ENCODE measurements around the gene BANP. TPM values are rescaled to one million over a fixed set of nuclear protein-coding genes. Genes with fewer than 3 reads are reported as not detected.
"Not testable (repeated sequence)": the region's sequence is repeated elsewhere in the genome, so short reads cannot be mapped to it uniquely, and the experiment has no call there.

BANP gene
- total and polyA plus RNA-seq, 2 experiments from 2014 or later = 26.7 to 27.9 TPM

- Histone ChIP-seq H3K9me3 (ENCODE audit: low read depth) (no peaks in the 10 kb centered on the region), H3K36me3 (no peaks in the 10 kb centered on the region), H3K27me3 (no peaks in the 10 kb centered on the region), H3K4me1 (ENCODE audit: low read depth) (no peaks in the 10 kb centered on the region), H3K4me3 (no peak overlapping the region), H3K27ac (no peak overlapping the region)
- DNase-seq (ENCODE audit: low read depth in 1 of 2, low spot score in 1 of 2) = no peak
- TF ChIP-seq CTCF (IDR thresholded peaks at IDR 0.05; ENCODE audit: low read depth, low read length) = no peak
These were observed 152.5 kb downstream of the BANP start for GRCh38 chr16:88103581-88104188.

GRCh38 chr16:88104363-88104762 is 153.1 kb downstream of the BANP start:
- H3K27me3 ChIP-seq; H3K9me3 ChIP-seq (ENCODE audit: low read depth); H3K4me1 ChIP-seq (ENCODE audit: low read depth); DNase-seq (ENCODE audit: low read depth in 1 of 2, low spot score in 1 of 2); H3K4me3 ChIP-seq; H3K36me3 ChIP-seq; H3K27ac ChIP-seq: not testable (repeated sequence)

GRCh38 chr16:88105574-88106140 is 154.4 kb downstream of the BANP start:
- DNase-seq (ENCODE audit: low read depth in 1 of 2, low spot score in 1 of 2) = not testable (repeated sequence)

GRCh38 chr16:88106566-88106965 is 155.3 kb downstream of the BANP start:
- not testable (repeated sequence) for H3K27me3 ChIP-seq; H3K4me3 ChIP-seq; H3K27ac ChIP-seq; H3K4me1 ChIP-seq (ENCODE audit: low read depth); H3K36me3 ChIP-seq; DNase-seq (ENCODE audit: low read depth in 1 of 2, low spot score in 1 of 2); H3K9me3 ChIP-seq (ENCODE audit: low read depth)

More at GRCh38 chr16:88105574-88106140, 154.4 kb downstream of the BANP start:
- not testable (repeated sequence) for H3K4me3 ChIP-seq; H3K27ac ChIP-seq; H3K4me1 ChIP-seq (ENCODE audit: low read depth); H3K9me3 ChIP-seq (ENCODE audit: low read depth); H3K36me3 ChIP-seq; H3K27me3 ChIP-seq

- H3K27me3 ChIP-seq = no peaks in the 10 kb centered on the region
- no peak overlapping the region for H3K4me3 ChIP-seq
- DNase-seq (ENCODE audit: low read depth in 1 of 2, low spot score in 1 of 2) = no peak
- H3K9me3 ChIP-seq (ENCODE audit: low read depth) = no peaks in the 10 kb centered on the region
- H3K4me1 ChIP-seq (ENCODE audit: low read depth) = no peaks in the 10 kb centered on the region
- H3K36me3 ChIP-seq = no peaks in the 10 kb centered on the region
- no peak for TF ChIP-seq CTCF (IDR thresholded peaks at IDR 0.05; ENCODE audit: low read depth, low read length)
- H3K27ac ChIP-seq = no peak overlapping the region
These were observed 157.5 kb downstream of the BANP start for GRCh38 chr16:88108762-88109161.

- not testable (repeated sequence) for H3K27me3 ChIP-seq; H3K27ac ChIP-seq; H3K36me3 ChIP-seq; H3K9me3 ChIP-seq (ENCODE audit: low read depth); DNase-seq (ENCODE audit: low read depth in 1 of 2, low spot score in 1 of 2); H3K4me1 ChIP-seq (ENCODE audit: low read depth); H3K4me3 ChIP-seq
These were observed 158.7 kb downstream of the BANP start for GRCh38 chr16:88109726-88110621.

GRCh38 chr16:88110875-88111494 is 159.8 kb downstream of the BANP start:
- not testable (repeated sequence) for H3K4me1 ChIP-seq (ENCODE audit: low read depth); H3K4me3 ChIP-seq; H3K36me3 ChIP-seq; H3K27me3 ChIP-seq; DNase-seq (ENCODE audit: low read depth in 1 of 2, low spot score in 1 of 2); H3K27ac ChIP-seq; H3K9me3 ChIP-seq (ENCODE audit: low read depth)

- H3K36me3 ChIP-seq; H3K9me3 ChIP-seq (ENCODE audit: low read depth); DNase-seq (ENCODE audit: low read depth in 1 of 2, low spot score in 1 of 2); H3K4me3 ChIP-seq; H3K4me1 ChIP-seq (ENCODE audit: low read depth); H3K27me3 ChIP-seq; H3K27ac ChIP-seq: not testable (repeated sequence)
These were observed 160.7 kb downstream of the BANP start for GRCh38 chr16:88111976-88112375.

Data from cardiac muscle cell (in vitro differentiated cells and primary cell).